GM15510 (cell line): ENCODE measurements around the gene WASHC2A.
A peak's percentile ranks its signal among the peaks of the same experiment; 100 is the strongest.

Experiments used
- POLR2A ChIP-seq: IDR thresholded peaks from 3 replicates; pipeline ENCODE4 v1.6.1; 2011; ENCODE audit warnings: borderline replicate concordance; ENCODE audit not compliant: insufficient read length; ENCODE audit errors: extremely low read depth

WASHC2A gene

GRCh38 chr10:50067546-50068351 is at the start of gene WASHC2A:
TSS of gene WASHC2A (plus strand) at chr10:50067954. CDS start at chr10:50068006, 52 bp downstream.
- peak; percentile 78 for TF ChIP-seq POLR2A

GRCh38 chr10:50021646-50022045 is 46.1 kb upstream of the WASHC2A start:
- TF ChIP-seq POLR2A = no peak

DNA sequence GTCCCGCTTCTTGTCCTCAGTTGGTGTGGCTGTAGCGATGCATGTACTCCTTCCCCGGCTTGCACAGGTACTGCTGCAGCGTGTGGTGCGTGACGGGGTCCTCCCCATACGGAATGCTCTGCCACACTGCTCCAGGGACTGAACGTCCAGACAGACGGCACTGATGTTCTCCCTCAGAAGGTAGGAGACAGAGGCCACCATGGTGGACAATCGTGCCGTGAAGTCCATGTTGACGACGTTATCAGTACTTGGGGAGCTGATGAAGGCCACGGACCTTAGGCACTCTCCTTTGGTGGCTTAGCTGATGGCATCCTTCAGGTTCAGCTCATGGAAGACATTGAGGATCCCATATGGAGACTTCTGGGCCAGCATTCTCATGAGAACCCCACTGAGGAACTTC is 42.1 kb upstream of the WASHC2A start:
- no peak for TF ChIP-seq POLR2A

- no peak for TF ChIP-seq POLR2A
These were observed 40.6 kb upstream of the WASHC2A start for GRCh38 chr10:50027195-50027594.

DNA sequence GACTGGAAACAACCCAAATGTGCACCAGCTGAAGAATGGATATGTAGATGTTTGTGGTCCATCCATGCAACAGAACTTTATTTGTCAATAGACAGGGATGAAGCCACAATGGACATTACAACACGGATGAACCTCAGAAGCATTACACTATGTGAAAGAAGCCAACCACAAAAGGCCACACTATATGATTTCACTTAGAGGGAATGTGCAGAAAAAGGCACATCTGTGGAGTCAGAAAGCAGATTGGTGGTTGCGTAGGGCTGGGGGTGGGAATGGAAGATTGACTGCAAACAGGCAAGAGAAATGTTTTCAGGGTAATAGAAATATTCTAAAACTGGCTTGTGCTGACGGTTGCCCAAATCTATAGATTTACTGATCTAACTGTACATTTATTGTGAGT is 34.3 kb upstream of the WASHC2A start:
- TF ChIP-seq POLR2A = no peak

DNA sequence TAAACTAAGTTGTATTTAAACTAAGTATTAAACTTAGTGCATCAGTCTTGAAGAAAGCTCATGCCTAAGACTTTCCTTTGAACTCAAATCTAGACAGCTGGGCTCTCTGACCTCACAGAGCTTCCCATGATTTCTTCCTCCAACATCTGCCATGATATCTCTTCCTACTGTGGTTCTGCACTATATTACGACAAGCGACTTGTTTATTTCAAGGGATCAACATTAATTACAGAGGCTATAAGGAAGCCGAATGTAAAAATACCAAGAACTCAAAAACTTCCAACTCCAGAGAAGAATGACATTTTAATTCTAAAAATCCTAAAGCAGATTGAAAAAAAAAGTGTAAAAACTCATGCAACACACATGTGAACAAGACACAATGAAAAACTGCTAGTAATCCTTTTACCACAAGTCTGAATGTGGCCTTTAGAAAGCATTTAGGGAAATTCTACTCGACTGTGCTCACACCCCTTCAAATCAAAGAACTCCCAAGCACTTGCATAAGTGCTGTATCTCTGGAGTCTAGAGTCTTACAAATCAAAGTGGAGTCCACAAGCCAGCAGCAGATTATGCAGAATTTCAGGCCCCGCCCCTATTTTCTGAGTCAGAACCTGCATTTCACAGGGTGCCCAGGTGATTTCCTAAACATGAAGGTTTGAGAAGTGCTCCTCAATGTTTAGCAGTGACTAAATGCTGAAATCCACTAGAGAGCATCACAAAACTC is 22.7 kb upstream of the WASHC2A start:
- TF ChIP-seq POLR2A = no peak

GRCh38 chr10:50063100-50063499 is 4.7 kb upstream of the WASHC2A start:
- TF ChIP-seq POLR2A = no peak

DNA sequence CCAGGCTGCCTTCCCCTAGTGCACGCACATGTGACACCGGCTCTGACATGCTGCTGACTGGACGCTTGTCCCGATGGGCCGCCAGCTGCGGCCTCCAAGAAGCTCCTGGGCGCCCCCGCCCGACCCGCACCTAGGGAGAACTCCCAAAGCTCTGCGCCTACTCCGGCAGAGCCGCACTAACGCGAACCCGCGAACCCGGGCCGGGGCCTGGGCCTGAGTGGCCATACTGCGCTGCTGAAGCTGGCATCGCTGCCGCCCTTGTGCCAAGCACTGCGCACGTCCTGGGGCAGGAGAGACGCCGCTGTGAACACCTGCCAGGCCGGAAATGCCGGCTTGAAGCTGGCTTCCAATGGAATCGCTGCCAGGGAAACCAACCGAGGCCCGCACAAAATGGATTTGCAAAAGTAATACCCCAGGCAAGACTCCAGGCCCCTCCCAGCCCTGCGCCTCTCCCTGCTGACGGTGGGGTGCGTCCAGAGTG is 85.1 kb downstream of the WASHC2A start:
- TF ChIP-seq POLR2A = no peak
